K562 (cell line): ENCODE results near the gene HAND2.

Experiments
- EZH2 ChIP-seq: IDR thresholded peaks from 2 replicates; pipeline ENCODE4 v1.6.1; 2012; ENCODE audit warnings: low read depth, mild to moderate bottlenecking, inconsistent platforms, low read length, borderline replicate concordance
- FIP1L1 ChIP-seq: fragments of 200-400 bp; formaldehyde crosslinking; IDR thresholded peaks from 2 replicates; pipeline ENCODE4 v1.6.1; 2018; ENCODE audit warnings: mild to moderate bottlenecking, low read depth, low read length; ENCODE audit not compliant: poor library complexity, severe bottlenecking
- FOXM1 ChIP-seq, 2 experiments: fragments of 450-650 bp in 1 of 2; sonication (generic) in 1 of 2; formaldehyde crosslinking in 1 of 2; IDR thresholded peaks; 2 replicates each; pipeline versions ENCODE4 v1.6.1 to v1.9.0; 2017 to 2022; ENCODE audit warnings: low read depth in 2 of 2, mild to moderate bottlenecking in 2 of 2, missing genetic modification reagents in 1 of 2, moderate library complexity in 1 of 2
- KAT7 ChIP-seq: sonication (generic); formaldehyde crosslinking; IDR thresholded peaks from 2 replicates; pipeline ENCODE4 v1.8.0; 2022; ENCODE audit warnings: missing genetic modification reagents, mild to moderate bottlenecking, borderline replicate concordance
- LARP7 ChIP-seq: fragments of 450-650 bp; IDR thresholded peaks from 2 replicates; pipeline ENCODE4 v1.6.1; 2016
- TCF7L2 ChIP-seq: fragments of 150-350 bp; IDR thresholded peaks from 2 replicates; pipeline ENCODE4 v1.6.1; 2016; ENCODE audit warnings: low read depth, mild to moderate bottlenecking, low read length, moderate library complexity
- TGIF2 ChIP-seq: sonication (generic); formaldehyde crosslinking; IDR thresholded peaks from 2 replicates; pipeline ENCODE4 v1.8.1; 2022; ENCODE audit warnings: mild to moderate bottlenecking, missing genetic modification reagents, moderate library complexity
- ZKSCAN8 ChIP-seq: fragments of 200-800 bp; sonication (Bioruptor generic); IDR thresholded peaks from 2 replicates; pipeline ENCODE4 v1.6.1; 2016; ENCODE audit warnings: missing genetic modification characterization, missing compliant biosample characterization
- ZNF274 ChIP-seq: IDR thresholded peaks from 2 replicates; pipeline ENCODE4 v1.6.1; 2011; ENCODE audit warnings: low read depth, mild to moderate bottlenecking, low read length, moderate library complexity, borderline replicate concordance
- ZNF696 ChIP-seq: fragments of 250-450 bp; sonication (Bioruptor Pico); conservative IDR thresholded peaks from 2 replicates; pipeline ENCODE4 v1.4.0; 2020; ENCODE audit warnings: mild to moderate bottlenecking, moderate library complexity
- TF ChIP-seq, protein P1 (sequence below): fragments of 250-450 bp; sonication (Bioruptor Pico); IDR thresholded peaks from 2 replicates; pipeline ENCODE4 v1.8.0; 2022; ENCODE audit warnings: inconsistent platforms, mild to moderate bottlenecking, moderate library complexity, borderline replicate concordance
- TF ChIP-seq, protein P2 (sequence below): fragments of 250-450 bp; sonication (Bioruptor Pico); IDR thresholded peaks from 2 replicates; pipeline ENCODE4 v1.4.0; 2020; ENCODE audit warnings: mild to moderate bottlenecking, moderate library complexity

DNA sequence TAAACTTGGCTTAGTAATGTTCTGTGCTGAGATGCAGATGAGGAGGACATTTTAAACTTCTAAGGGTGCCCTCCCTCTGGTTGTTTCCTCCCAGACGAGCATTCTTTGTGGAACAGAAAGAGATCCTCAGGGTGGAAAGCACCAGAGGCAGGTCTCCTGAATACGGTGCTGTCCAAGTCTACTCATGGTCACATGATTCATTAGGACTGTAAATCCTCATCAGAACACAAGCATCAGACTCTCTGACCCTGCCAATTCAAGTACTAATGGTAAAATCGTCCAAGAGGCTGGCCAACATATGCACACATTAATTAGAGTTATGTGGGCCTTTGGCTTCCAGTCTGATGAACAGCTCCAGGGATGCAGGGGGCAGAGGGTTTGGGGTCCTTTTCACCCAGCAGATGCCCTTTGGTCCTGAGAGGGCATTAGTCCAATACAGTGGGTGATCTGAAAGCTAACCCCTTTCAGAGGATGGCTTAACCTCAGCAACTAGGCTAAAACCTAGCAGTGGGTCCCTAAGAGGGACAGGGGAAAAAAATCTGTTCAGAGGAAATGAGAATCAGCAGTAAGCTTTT is 18.2 kb downstream of the HAND2 start:
- TF ChIP-seq LARP7 (no peak), TGIF2 (CRISPR knock-in tag) (no peak), FOXM1 (IDR thresholded peaks at IDR 0.05; ENCODE audit: low read depth) (no peak), FOXM1 (CRISPR knock-in tag; IDR thresholded peaks at IDR 0.05; ENCODE audit: low read depth) (no peak), ZNF274 (no peak), TCF7L2 (no peak), EZH2 (no peak), KAT7 (CRISPR knock-in tag) (no peak), ZNF696 (CRISPR knock-in tag) (no peak), FIP1L1 (no peak), ZKSCAN8 (CRISPR knock-in tag) (no peak)
- TF ChIP-seq, protein P1, sequence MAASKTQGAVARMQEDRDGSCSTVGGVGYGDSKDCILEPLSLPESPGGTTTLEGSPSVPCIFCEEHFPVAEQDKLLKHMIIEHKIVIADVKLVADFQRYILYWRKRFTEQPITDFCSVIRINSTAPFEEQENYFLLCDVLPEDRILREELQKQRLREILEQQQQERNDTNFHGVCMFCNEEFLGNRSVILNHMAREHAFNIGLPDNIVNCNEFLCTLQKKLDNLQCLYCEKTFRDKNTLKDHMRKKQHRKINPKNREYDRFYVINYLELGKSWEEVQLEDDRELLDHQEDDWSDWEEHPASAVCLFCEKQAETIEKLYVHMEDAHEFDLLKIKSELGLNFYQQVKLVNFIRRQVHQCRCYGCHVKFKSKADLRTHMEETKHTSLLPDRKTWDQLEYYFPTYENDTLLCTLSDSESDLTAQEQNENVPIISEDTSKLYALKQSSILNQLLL (CRISPR knock-in tag) = no peak
- TF ChIP-seq, protein P2, sequence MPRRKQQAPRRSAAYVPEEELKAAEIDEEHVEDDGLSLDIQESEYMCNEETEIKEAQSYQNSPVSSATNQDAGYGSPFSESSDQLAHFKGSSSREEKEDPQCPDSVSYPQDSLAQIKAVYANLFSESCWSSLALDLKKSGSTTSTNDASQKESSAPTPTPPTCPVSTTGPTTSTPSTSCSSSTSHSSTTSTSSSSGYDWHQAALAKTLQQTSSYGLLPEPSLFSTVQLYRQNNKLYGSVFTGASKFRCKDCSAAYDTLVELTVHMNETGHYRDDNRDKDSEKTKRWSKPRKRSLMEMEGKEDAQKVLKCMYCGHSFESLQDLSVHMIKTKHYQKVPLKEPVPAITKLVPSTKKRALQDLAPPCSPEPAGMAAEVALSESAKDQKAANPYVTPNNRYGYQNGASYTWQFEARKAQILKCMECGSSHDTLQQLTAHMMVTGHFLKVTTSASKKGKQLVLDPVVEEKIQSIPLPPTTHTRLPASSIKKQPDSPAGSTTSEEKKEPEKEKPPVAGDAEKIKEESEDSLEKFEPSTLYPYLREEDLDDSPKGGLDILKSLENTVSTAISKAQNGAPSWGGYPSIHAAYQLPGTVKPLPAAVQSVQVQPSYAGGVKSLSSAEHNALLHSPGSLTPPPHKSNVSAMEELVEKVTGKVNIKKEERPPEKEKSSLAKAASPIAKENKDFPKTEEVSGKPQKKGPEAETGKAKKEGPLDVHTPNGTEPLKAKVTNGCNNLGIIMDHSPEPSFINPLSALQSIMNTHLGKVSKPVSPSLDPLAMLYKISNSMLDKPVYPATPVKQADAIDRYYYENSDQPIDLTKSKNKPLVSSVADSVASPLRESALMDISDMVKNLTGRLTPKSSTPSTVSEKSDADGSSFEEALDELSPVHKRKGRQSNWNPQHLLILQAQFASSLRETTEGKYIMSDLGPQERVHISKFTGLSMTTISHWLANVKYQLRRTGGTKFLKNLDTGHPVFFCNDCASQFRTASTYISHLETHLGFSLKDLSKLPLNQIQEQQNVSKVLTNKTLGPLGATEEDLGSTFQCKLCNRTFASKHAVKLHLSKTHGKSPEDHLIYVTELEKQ = no peak
